Subcutaneous abdominal adipose tissue (tissue), 5 donors: ENCODE measurements around the gene DEF6.

ENCODE experiments used
- H3K27ac ChIP-seq: one replicate; pipeline ENCODE4 v1.7.0; 2013; ENCODE audit warnings: low read depth, mild to moderate bottlenecking, inconsistent platforms, low read length, moderate library complexity
- H3K27me3 ChIP-seq, 5 donors: one replicate each; pipeline ENCODE4 v1.7.0; 2013; ENCODE audit warnings: low read length in 5 of 5, inconsistent platforms in 1 of 5; ENCODE audit not compliant: control insufficient read depth in 5 of 5, insufficient read depth in 4 of 5
- H3K36me3 ChIP-seq, 5 donors: one replicate each; pipeline ENCODE4 v1.7.0; 2013; ENCODE audit warnings: low read length in 5 of 5; ENCODE audit not compliant: control insufficient read depth in 5 of 5, insufficient read depth in 5 of 5
- H3K4me1 ChIP-seq, 5 donors: one replicate each; pipeline ENCODE4 v1.7.0; 2013; ENCODE audit warnings: low read length in 5 of 5, mild to moderate bottlenecking in 3 of 5, moderate library complexity in 1 of 5; ENCODE audit not compliant: control insufficient read depth in 5 of 5, insufficient read depth in 5 of 5
- H3K4me3 ChIP-seq, 5 donors: one replicate each; pipeline ENCODE4 v1.7.0; 2013; ENCODE audit warnings: low read length in 5 of 5, low read depth in 1 of 5
- H3K9ac ChIP-seq, 5 donors: one replicate each; pipeline ENCODE4 v1.7.0; 2013; ENCODE audit warnings: low read length in 5 of 5, mild to moderate bottlenecking in 4 of 5, moderate library complexity in 3 of 5
- H3K9me3 ChIP-seq, 5 donors: one replicate each; pipeline ENCODE4 v1.7.0; 2013; ENCODE audit warnings: low read length in 5 of 5; ENCODE audit not compliant: control insufficient read depth in 5 of 5
- donor health status: healthy.
- donor health status: healthy.
- donor health status: healthy.
- donor health status: healthy.
- donor health status: healthy.

Gene DEF6

DNA sequence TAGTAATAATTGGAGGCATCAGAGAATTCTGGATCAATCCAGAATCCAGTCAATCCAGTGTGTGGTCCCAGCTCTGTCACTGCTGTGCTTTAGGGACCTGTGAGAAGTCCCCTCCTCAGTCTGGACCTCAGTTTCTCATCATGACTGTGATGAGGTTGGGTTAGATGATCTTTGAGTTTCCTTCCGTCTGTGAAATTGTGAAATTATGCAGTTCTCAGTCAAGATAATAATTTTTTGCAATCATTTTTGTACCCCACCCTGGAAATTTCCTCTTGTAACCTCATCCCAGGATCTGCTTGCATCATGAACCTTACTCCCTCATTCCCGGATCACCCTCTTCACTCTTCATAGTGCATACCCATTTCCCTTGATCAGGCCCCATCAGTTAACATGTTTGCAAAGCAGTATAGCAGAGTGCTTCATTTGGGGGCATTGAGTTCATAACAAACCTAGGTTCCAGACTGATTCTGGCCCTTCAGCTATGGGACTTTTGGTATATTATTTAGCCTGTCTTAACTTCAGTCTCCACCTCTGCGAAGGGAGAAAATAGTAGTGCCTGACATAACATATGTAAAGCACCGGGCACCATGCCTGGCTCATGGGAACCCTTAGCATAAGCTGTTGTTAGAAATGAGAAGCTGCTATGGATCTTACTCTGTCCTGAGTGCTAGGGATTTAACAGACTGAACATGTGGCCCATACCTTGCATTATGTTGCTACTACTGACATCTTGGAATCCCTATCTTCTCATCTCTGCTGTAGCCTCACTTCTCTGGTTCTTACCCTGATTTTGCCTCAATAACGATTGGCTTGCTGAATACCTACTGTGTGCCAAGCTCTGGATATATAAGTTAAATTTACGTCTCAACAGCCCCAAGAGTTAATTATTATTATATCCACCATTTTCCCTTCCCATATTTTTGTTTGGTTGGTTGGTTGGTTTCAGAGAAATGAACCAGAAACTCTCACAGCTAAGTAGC is 36.7 kb upstream of the DEF6 start:
- Histone ChIP-seq H3K27me3 (no peaks in the 10 kb centered on the region), H3K27ac (peak overlapping the region; percentile 96), H3K9me3 (no peaks in the 10 kb centered on the region), H3K4me3 (peak overlapping the region; percentile 85 to 98 (median 92)), H3K36me3 (no peaks in the 10 kb centered on the region), H3K9ac (peak overlapping the region; percentile 84 to 97 (median 94)), H3K4me1 (peaks cover 7 to 23% (median 22%) of the 10 kb centered on the region in 5 donors)

DNA sequence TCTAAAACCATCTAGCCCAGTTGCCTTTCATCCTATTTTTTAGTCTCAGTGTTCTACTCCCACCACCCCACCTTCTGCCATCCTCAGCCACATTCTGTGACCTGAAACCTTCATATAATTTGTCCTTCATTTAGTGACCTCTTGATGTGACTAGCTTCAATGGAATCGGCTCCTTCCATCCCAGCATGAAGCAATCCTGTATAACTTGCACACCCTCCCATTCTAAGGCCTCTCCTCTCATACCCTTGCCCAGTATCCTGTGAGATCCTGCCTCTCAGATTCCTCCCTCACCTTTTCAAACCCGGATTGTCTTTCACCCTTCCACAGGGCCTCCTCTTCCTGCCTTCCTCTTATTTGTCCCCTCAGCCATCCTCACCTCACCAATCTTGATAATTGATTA is 35.0 kb upstream of the DEF6 start:
- no peaks in the 10 kb centered on the region for H3K27me3 ChIP-seq
- H3K27ac ChIP-seq: no peak overlapping the region
- peaks cover 7 to 23% (median 22%) of the 10 kb centered on the region in 5 donors for H3K4me1 ChIP-seq
- no peak overlapping the region for H3K4me3 ChIP-seq
- H3K36me3 ChIP-seq: peaks cover 0 to 4% (median 0%) of the 10 kb centered on the region in 5 donors
- H3K9me3 ChIP-seq: no peaks in the 10 kb centered on the region
- no peak overlapping the region for H3K9ac ChIP-seq

DNA sequence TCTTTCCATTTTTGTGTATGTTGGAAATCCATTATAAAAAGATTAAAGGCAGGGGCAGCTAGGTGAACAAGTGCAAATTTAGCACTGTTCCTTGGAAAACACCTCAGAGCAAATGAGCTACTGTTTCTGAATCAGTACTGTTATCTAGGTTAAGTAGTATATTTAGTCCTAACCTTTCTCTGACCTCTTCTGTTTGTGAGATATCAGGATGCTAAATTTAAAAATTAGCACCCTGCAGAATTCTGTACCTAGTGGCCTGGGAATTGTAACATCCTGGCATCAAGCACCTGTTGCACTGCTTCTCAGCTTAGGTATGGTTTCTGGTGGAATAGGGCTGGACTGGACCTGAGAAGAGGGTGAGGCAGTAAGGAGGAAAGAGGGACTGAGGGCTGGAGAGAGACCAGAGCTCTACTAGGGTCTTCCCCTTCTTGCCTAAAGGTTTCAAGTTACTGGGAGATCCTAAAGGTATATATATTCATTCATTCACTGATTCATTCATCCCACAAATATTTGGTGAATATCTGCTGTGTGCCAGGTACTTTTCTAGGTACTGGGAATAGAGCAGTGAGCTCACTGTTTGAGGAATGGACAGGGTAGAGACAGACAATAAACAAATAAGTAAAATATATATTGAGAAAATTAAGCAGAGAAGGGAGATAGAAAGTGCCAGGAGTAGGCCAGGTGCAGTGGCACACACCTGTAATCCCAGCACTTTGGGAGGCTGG is 32.9 kb upstream of the DEF6 start:
- Histone ChIP-seq H3K36me3 (peaks cover 0 to 7% (median 1%) of the 10 kb centered on the region in 5 donors), H3K27ac (no peak overlapping the region), H3K4me3 (no peak overlapping the region), H3K9me3 (no peaks in the 10 kb centered on the region), H3K27me3 (no peaks in the 10 kb centered on the region), H3K9ac (no peak overlapping the region), H3K4me1 (peaks cover 5 to 13% (median 10%) of the 10 kb centered on the region in 5 donors)

DNA sequence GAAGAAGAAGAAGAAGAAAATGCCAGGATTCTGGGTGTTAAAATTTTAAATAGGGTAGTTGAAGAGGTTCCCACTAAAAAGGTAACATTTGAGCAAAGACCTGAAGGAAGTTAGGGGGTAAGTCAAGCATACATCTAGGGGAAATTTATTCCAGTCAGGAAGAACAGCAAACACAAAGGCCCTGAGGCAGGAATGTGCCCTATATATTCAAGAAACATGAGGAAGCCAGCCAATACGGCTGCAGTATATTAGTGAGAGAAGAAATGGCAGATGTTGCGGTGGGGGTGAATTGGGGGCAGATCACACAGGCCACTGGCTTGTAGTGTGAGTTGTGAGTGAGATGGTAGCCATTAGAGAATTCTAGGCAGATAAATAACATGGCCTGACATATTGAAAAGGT is 32.1 kb upstream of the DEF6 start:
- Histone ChIP-seq H3K9ac (no peak overlapping the region), H3K36me3 (peaks cover 0 to 7% (median 2%) of the 10 kb centered on the region in 5 donors), H3K9me3 (no peaks in the 10 kb centered on the region), H3K4me3 (no peak overlapping the region), H3K27ac (no peak overlapping the region), H3K4me1 (peaks cover under 1 to 7% (median 3%) of the 10 kb centered on the region in 5 donors), H3K27me3 (no peaks in the 10 kb centered on the region)

DNA sequence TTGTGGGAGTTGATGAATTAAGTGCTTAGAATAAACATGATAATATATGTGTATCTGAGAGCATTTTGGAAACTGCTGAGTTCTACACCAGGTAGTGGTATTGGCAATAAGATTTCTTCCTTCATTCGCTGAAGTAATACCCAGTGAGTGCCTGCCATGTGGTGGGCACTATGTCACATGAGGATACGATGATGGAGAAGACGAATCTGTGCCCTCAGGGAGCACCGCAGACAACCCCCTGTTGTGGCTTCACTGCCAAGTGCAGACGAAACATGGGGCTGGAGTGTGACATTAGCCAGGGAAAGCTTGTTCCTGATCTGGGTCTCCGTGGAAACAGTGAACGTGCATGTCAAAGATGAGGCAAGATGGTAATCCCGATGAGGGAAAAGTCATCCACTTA is 30.2 kb upstream of the DEF6 start:
- Histone ChIP-seq H3K27ac (no peak overlapping the region), H3K4me3 (no peak overlapping the region), H3K9ac (no peak overlapping the region), H3K9me3 (no peaks in the 10 kb centered on the region), H3K27me3 (no peaks in the 10 kb centered on the region), H3K36me3 (peaks cover 0 to 7% (median 2%) of the 10 kb centered on the region in 5 donors), H3K4me1 (no peaks in the 10 kb centered on the region)

DNA sequence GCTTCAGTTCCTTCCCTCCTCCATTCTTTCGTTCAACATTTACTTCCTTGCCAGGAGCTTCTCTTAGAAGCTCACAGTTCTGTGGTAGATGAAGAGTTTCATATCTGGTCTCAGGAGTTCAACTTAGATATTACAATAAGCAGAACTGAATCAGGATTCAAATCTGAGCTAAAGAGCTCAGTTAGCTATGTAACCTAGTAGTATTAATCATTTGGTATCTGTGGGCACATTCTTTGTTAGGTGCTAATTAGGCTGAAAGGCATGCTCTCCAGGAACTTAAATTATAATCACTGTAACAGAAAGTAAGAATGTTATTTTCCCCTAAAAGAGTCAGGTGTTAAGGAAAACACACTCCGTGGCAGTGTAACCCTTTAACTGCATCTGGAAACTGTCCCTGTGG is 29.7 kb upstream of the DEF6 start:
- H3K36me3 ChIP-seq: peaks cover 0 to 7% (median 2%) of the 10 kb centered on the region in 5 donors
- no peak overlapping the region for H3K4me3 ChIP-seq
- H3K27ac ChIP-seq: no peak overlapping the region
- no peaks in the 10 kb centered on the region for H3K9me3 ChIP-seq
- no peaks in the 10 kb centered on the region for H3K27me3 ChIP-seq
- H3K4me1 ChIP-seq: no peaks in the 10 kb centered on the region
- no peak overlapping the region for H3K9ac ChIP-seq

DNA sequence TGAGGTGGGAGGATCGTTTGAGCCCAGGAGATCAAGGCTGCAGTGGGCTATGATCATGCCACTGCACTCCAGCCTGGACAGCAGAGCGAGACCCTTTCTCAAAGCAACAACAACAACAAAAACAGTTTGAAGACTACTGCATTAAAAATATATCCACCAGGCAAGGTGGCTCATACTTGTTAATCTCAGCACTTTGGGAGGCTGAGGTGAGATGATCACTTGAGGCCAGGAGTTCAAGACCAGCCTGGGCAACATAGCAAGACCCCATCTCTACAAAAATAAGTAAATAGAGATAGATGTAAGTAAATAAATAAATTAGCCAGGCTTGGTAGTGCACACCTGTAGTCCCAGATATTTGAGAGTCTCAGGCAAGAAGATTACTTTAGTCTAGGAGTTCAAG is 25.6 kb upstream of the DEF6 start:
- Histone ChIP-seq H3K36me3 (peaks cover 0 to 7% (median 2%) of the 10 kb centered on the region in 5 donors), H3K4me3 (no peak overlapping the region), H3K9ac (no peak overlapping the region), H3K27ac (no peak overlapping the region), H3K9me3 (no peaks in the 10 kb centered on the region), H3K27me3 (no peaks in the 10 kb centered on the region), H3K4me1 (peaks cover 0 to 7% (median 5%) of the 10 kb centered on the region in 5 donors)

DNA sequence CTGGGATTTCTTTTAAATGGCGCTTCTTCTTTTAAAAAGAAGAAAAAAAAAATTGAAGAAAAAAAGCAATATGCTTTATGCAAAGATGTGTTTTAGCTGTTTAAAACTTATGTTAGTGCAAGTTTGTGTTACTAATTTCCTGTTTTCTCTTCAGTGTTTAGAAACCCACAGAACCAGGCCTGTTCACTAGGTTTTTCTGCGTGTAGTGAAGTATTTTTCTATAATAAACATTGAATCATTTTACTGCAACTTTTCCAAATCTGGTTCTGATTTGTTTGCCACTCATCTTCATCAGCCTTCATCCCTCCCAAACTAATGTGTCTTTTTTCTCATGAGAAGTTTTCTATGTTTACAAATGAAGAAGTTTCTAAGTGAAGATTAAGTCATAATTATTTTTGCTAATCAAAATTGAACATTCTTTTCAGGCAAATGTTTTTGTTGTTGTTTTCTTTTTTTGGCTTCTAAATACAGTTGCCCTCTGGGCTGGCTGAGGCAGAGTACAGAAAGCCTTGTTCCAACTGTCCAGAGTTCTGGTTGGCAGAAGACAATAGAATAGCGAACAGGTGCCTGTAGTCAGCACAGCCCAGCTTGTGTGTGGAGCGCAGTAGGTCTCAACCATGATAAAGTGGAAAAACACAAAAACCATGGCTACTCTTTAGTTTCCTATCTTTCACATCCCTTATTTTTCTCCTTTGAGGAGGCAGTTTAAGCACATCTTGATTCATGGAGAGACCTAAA is 23.6 kb upstream of the DEF6 start:
- Histone ChIP-seq H3K27ac (no peak overlapping the region), H3K4me3 (no peak overlapping the region), H3K9me3 (no peaks in the 10 kb centered on the region), H3K36me3 (peaks cover 0 to 7% (median 2%) of the 10 kb centered on the region in 5 donors), H3K27me3 (no peaks in the 10 kb centered on the region), H3K4me1 (peaks cover 0 to 7% (median 5%) of the 10 kb centered on the region in 5 donors), H3K9ac (no peak overlapping the region)

DNA sequence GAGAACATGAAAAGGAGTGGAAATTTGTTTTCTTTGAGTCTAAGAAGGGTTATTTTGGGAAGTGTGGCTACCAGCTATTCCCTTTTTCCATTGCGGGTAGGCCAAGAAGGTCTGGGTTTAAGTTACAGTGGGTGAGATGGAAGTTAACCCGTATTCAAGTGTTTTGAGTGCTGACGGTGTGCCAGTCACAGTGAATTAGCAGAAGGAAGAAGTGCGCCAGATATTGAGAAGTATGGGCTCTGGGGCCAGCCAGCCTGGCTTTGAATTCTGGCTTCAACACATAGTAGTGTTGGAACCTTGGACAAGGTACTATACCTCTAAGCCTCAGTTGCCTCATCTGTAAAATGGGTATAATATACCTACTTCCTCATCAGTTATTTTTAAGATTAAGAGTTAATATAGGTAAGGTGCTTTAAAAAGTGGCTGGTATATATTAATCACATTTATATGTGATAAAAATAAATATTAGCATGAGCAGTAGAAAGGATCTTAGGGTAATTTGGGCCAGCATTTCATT is 21.8 kb upstream of the DEF6 start:
- no peak overlapping the region for H3K9ac ChIP-seq
- no peaks in the 10 kb centered on the region for H3K9me3 ChIP-seq
- peaks cover 0 to 4% (median 0%) of the 10 kb centered on the region in 5 donors for H3K36me3 ChIP-seq
- H3K27me3 ChIP-seq: no peaks in the 10 kb centered on the region
- no peak overlapping the region for H3K4me3 ChIP-seq
- peaks cover 0 to 7% (median 5%) of the 10 kb centered on the region in 5 donors for H3K4me1 ChIP-seq
- H3K27ac ChIP-seq: no peak overlapping the region
